GM12878 (cell line): ENCODE measurements around the gene UAP1L1. TPM values are rescaled to one million over a fixed set of nuclear protein-coding genes. Genes with fewer than 3 reads are reported as not detected.

Experiments used
- CREM ChIP-seq: IDR thresholded peaks from 2 replicates; pipeline ENCODE4 v1.6.1; 2014; ENCODE audit warnings: antibody characterized with exemption, low read depth
- HDAC6 ChIP-seq: fragments of 200-600 bp; sonication (generic); IDR thresholded peaks from one replicate; pipeline ENCODE4 v1.8.0; 2017; ENCODE audit warnings: antibody characterized with exemption; ENCODE audit not compliant: unreplicated experiment
- HDGF ChIP-seq: fragments of 450-650 bp; IDR thresholded peaks from 2 replicates; pipeline ENCODE4 v1.6.1; 2016; ENCODE audit warnings: antibody characterized with exemption
- KLF5 ChIP-seq: fragments of 450-650 bp; IDR thresholded peaks from 2 replicates; pipeline ENCODE4 v1.6.1; 2014; ENCODE audit warnings: mild to moderate bottlenecking; ENCODE audit not compliant: partially characterized antibody
- MYB ChIP-seq: fragments of 150-350 bp; IDR thresholded peaks from 2 replicates; pipeline ENCODE4 v1.6.1; 2014; ENCODE audit warnings: mild to moderate bottlenecking, low read depth, low read length, borderline replicate concordance
- NBN ChIP-seq: fragments of 450-650 bp; IDR thresholded peaks from 2 replicates; pipeline ENCODE4 v1.6.1; 2016
- NFYB ChIP-seq: IDR thresholded peaks from 2 replicates; pipeline ENCODE4 v1.6.1; 2011; ENCODE audit warnings: low read depth, mild to moderate bottlenecking, low read length, improper control_type of control experiment, moderate library complexity; ENCODE audit not compliant: insufficient read depth
- PML ChIP-seq: IDR thresholded peaks from 2 replicates; pipeline ENCODE4 v1.6.1; 2012; ENCODE audit warnings: low read length, inconsistent platforms
- RBBP5 ChIP-seq: fragments of 200-600 bp; sonication (generic); conservative IDR thresholded peaks from 2 replicates; pipeline ENCODE4 v1.6.1; 2016
- RFX5 ChIP-seq: IDR thresholded peaks from 2 replicates; pipeline ENCODE4 v1.6.1; 2011; ENCODE audit warnings: low read depth, low read length, improper control_type of control experiment
- SIX5 ChIP-seq: IDR thresholded peaks from 2 replicates; pipeline ENCODE4 v1.6.1; 2011; ENCODE audit warnings: mild to moderate bottlenecking, low read depth, low read length, moderate library complexity; ENCODE audit not compliant: severe bottlenecking
- SPI1 ChIP-seq: IDR thresholded peaks from 2 replicates; pipeline ENCODE4 v1.6.1; 2011; ENCODE audit warnings: low read depth, mild to moderate bottlenecking, low read length, moderate library complexity, borderline replicate concordance; ENCODE audit not compliant: insufficient read depth
- STAT1 ChIP-seq: fragments of 450-650 bp; conservative IDR thresholded peaks from 2 replicates; pipeline ENCODE4 v1.6.1; 2014; ENCODE audit warnings: antibody characterized with exemption, mild to moderate bottlenecking
- TCF3 ChIP-seq: IDR thresholded peaks from 2 replicates; pipeline ENCODE4 v1.6.1; 2012; ENCODE audit warnings: low read depth, mild to moderate bottlenecking, low read length, borderline replicate concordance; ENCODE audit not compliant: insufficient read depth
- ZSCAN29 ChIP-seq: fragments of 450-650 bp; IDR thresholded peaks from 2 replicates; pipeline ENCODE4 v1.6.1; 2017; ENCODE audit warnings: mild to moderate bottlenecking, moderate library complexity
- polyA plus RNA-seq, 11 experiments: library from polyadenylated mRNA; depleted of rRNA in 4 of 11; unstranded in 6 of 11; stranded (reverse) in 5 of 11; fragments of >200 nt; fragmentation: Nextera tagmentation in 4 of 11; fragmentation: Illumina TruSeq in 1 of 11; extraction: Ambion mirVana in 4 of 11; extraction: Trizol in 1 of 11; gene quantifications; 1 replicate in 1 of 11; 2 replicates in 10 of 11; pipeline versions ENCODE4 v1.2.1 to v1.2.3, GENCODE V29; 2011 to 2016; ENCODE audit warnings: inconsistent platforms in 2 of 11, missing spikeins in 2 of 11, low read depth in 1 of 11
- total RNA-seq, 4 experiments: library from RNA; depleted of rRNA in 3 of 4; stranded (reverse); fragments of >200 nt in 3 of 4; fragmentation: Illumina TruSeq in 1 of 4; extraction: Trizol in 1 of 4; gene quantifications; 2 replicates each; pipeline versions ENCODE4 v1.2.1 to v1.2.3, GENCODE V29; 2013 to 2021
- TF ChIP-seq, protein P1 (sequence below): fragments of 150-350 bp; IDR thresholded peaks from 2 replicates; pipeline ENCODE4 v1.6.1; 2014; ENCODE audit warnings: mild to moderate bottlenecking, low read depth, low read length
- TF ChIP-seq, protein P2 (sequence below): fragments of 450-650 bp; IDR thresholded peaks from 2 replicates; pipeline ENCODE4 v1.6.1; 2017; ENCODE audit warnings: mild to moderate bottlenecking
- TF ChIP-seq, protein P3 (sequence below): fragments of 450-650 bp; IDR thresholded peaks from 2 replicates; pipeline ENCODE4 v1.6.1; 2017; ENCODE audit warnings: antibody characterized with exemption, mild to moderate bottlenecking, moderate library complexity
- TF ChIP-seq, protein P4 (sequence below): fragments of 450-650 bp; IDR thresholded peaks from 2 replicates; pipeline ENCODE4 v1.6.1; 2014; ENCODE audit warnings: mild to moderate bottlenecking
- TF ChIP-seq, protein P5 (sequence below): fragments of 450-650 bp; IDR thresholded peaks from 2 replicates; pipeline ENCODE4 v1.6.1; 2018; ENCODE audit warnings: mild to moderate bottlenecking, low read depth, moderate library complexity; ENCODE audit not compliant: partially characterized antibody

UAP1L1 gene
- total and polyA plus RNA-seq, 10 of the 15 experiments (the other 5 are each of a cell fraction or from before 2014, with no cell fraction given), result 0.29 to 15.7 (median 5.8) TPM

DNA sequence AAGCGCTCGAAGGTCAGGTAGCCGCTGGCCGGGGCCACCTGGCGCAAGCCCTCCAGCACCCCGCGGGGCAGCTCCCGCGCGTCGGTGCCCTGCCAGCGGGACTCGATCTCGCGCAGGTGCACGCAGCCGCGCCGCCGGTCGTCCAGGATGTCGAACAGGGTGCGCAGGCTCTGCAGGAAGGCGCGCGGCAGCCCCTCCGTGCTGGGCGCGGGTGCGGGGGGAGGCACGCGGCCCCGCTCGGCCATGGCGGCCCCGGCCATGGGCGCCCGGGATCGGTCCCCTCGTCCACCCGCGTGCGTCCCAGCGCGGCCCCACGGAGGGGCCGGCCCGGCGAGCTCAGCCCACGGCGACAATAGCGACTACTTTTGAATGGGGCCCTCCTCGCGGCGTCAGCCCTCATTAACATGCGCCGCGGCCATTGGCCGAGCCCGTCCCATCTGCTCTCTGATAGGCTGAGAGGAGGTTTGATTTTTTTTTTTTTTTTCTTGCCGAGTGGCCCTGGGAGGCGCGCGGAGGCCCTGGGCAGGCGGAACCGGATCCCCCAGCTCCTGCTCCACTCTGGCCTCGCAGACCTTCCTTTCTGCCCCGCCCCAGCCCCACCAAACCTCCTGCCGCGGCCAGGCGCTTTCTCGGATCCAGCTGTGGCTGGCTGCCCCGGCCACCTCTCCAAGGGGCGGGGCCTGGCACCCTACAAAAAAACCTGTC lies 7.0 kb upstream of the UAP1L1 start, which contains the start of gene SAPCD2 (continued):
- TF ChIP-seq, protein P1, sequence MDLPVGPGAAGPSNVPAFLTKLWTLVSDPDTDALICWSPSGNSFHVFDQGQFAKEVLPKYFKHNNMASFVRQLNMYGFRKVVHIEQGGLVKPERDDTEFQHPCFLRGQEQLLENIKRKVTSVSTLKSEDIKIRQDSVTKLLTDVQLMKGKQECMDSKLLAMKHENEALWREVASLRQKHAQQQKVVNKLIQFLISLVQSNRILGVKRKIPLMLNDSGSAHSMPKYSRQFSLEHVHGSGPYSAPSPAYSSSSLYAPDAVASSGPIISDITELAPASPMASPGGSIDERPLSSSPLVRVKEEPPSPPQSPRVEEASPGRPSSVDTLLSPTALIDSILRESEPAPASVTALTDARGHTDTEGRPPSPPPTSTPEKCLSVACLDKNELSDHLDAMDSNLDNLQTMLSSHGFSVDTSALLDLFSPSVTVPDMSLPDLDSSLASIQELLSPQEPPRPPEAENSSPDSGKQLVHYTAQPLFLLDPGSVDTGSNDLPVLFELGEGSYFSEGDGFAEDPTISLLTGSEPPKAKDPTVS, result no peak
- TF ChIP-seq NFYB, result peak; percentile 75
- 0 out of 2 replicates have a peak, but pooled peaks have one; percentile 49 for TF ChIP-seq NBN
- TF ChIP-seq ZSCAN29, result no peak
- TF ChIP-seq, protein P2, sequence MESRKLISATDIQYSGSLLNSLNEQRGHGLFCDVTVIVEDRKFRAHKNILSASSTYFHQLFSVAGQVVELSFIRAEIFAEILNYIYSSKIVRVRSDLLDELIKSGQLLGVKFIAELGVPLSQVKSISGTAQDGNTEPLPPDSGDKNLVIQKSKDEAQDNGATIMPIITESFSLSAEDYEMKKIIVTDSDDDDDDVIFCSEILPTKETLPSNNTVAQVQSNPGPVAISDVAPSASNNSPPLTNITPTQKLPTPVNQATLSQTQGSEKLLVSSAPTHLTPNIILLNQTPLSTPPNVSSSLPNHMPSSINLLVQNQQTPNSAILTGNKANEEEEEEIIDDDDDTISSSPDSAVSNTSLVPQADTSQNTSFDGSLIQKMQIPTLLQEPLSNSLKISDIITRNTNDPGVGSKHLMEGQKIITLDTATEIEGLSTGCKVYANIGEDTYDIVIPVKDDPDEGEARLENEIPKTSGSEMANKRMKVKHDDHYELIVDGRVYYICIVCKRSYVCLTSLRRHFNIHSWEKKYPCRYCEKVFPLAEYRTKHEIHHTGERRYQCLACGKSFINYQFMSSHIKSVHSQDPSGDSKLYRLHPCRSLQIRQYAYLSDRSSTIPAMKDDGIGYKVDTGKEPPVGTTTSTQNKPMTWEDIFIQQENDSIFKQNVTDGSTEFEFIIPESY, result no peak
- TF ChIP-seq, protein P3, sequence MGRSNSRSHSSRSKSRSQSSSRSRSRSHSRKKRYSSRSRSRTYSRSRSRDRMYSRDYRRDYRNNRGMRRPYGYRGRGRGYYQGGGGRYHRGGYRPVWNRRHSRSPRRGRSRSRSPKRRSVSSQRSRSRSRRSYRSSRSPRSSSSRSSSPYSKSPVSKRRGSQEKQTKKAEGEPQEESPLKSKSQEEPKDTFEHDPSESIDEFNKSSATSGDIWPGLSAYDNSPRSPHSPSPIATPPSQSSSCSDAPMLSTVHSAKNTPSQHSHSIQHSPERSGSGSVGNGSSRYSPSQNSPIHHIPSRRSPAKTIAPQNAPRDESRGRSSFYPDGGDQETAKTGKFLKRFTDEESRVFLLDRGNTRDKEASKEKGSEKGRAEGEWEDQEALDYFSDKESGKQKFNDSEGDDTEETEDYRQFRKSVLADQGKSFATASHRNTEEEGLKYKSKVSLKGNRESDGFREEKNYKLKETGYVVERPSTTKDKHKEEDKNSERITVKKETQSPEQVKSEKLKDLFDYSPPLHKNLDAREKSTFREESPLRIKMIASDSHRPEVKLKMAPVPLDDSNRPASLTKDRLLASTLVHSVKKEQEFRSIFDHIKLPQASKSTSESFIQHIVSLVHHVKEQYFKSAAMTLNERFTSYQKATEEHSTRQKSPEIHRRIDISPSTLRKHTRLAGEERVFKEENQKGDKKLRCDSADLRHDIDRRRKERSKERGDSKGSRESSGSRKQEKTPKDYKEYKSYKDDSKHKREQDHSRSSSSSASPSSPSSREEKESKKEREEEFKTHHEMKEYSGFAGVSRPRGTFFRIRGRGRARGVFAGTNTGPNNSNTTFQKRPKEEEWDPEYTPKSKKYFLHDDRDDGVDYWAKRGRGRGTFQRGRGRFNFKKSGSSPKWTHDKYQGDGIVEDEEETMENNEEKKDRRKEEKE, result no peak
- TF ChIP-seq STAT1, result peak; percentile 59; the same call in 1 of the 2 replicates
- TF ChIP-seq PML, result no peak
- TF ChIP-seq, protein P4, sequence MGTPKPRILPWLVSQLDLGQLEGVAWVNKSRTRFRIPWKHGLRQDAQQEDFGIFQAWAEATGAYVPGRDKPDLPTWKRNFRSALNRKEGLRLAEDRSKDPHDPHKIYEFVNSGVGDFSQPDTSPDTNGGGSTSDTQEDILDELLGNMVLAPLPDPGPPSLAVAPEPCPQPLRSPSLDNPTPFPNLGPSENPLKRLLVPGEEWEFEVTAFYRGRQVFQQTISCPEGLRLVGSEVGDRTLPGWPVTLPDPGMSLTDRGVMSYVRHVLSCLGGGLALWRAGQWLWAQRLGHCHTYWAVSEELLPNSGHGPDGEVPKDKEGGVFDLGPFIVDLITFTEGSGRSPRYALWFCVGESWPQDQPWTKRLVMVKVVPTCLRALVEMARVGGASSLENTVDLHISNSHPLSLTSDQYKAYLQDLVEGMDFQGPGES, result no peak
- TF ChIP-seq RBBP5, result no peak
- 0 out of 2 replicates have a peak, but pooled peaks have one; percentile 1 for TF ChIP-seq TCF3
- TF ChIP-seq, protein P5, sequence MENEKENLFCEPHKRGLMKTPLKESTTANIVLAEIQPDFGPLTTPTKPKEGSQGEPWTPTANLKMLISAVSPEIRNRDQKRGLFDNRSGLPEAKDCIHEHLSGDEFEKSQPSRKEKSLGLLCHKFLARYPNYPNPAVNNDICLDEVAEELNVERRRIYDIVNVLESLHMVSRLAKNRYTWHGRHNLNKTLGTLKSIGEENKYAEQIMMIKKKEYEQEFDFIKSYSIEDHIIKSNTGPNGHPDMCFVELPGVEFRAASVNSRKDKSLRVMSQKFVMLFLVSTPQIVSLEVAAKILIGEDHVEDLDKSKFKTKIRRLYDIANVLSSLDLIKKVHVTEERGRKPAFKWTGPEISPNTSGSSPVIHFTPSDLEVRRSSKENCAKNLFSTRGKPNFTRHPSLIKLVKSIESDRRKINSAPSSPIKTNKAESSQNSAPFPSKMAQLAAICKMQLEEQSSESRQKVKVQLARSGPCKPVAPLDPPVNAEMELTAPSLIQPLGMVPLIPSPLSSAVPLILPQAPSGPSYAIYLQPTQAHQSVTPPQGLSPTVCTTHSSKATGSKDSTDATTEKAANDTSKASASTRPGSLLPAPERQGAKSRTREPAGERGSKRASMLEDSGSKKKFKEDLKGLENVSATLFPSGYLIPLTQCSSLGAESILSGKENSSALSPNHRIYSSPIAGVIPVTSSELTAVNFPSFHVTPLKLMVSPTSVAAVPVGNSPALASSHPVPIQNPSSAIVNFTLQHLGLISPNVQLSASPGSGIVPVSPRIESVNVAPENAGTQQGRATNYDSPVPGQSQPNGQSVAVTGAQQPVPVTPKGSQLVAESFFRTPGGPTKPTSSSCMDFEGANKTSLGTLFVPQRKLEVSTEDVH, result no peak
- TF ChIP-seq HDAC6, result no peak
- 0 out of 2 replicates have a peak, but pooled peaks have one; percentile 20 for TF ChIP-seq MYB
- peak; percentile 64; the same call in 1 of the 2 replicates for TF ChIP-seq RFX5
- no peak for TF ChIP-seq SIX5
- TF ChIP-seq HDGF, result 0 out of 2 replicates have a peak, but pooled peaks have one; percentile 22
- TF ChIP-seq SPI1, result no peak
- peak; percentile 31 for TF ChIP-seq KLF5
- TF ChIP-seq CREM, result peak; percentile 28; the same call in 1 of the 2 replicates
